SK-N-SH treated with all-trans-retinoic acid at 6 μM for 48 hours (cell line): ENCODE measurements around the gene FCAMR.

ENCODE experiments used
- ATAC-seq: fragments of 200-7000 bp; cut with Tn5 transposase; 3 replicates; pipeline ENCODE4 v1.9.1; 2020; ENCODE audit warnings: mild to moderate bottlenecking, moderate library complexity
- ARNTL ChIP-seq: fragments of 450-650 bp; formaldehyde crosslinking; IDR thresholded peaks from 2 replicates; pipeline ENCODE4 v1.5.0; 2020; ENCODE audit warnings: low read depth, mild to moderate bottlenecking, moderate library complexity, borderline replicate concordance
- BACH2 ChIP-seq: fragments of 250-450 bp; sonication (Bioruptor Pico); IDR thresholded peaks from 2 replicates; pipeline ENCODE4 v1.9.0; 2021; ENCODE audit warnings: mild to moderate bottlenecking, borderline replicate concordance
- CSDC2 ChIP-seq: fragments of 250-450 bp; sonication (Bioruptor Pico); IDR thresholded peaks from 2 replicates; pipeline ENCODE4 v1.5.0; 2020; ENCODE audit warnings: mild to moderate bottlenecking, moderate library complexity
- ESRRG ChIP-seq: fragments of 250-450 bp; sonication (Bioruptor Pico); IDR thresholded peaks from 2 replicates; pipeline ENCODE4 v1.6.1; 2021; ENCODE audit warnings: mild to moderate bottlenecking
- GLIS3 ChIP-seq: fragments of 250-450 bp; sonication (Bioruptor Pico); IDR thresholded peaks from 2 replicates; pipeline ENCODE4 v1.5.0; 2020; ENCODE audit warnings: mild to moderate bottlenecking, moderate library complexity
- ISL1 ChIP-seq: fragments of 250-450 bp; sonication (Bioruptor Pico); IDR thresholded peaks from 2 replicates; pipeline ENCODE4 v2.1.2; 2022; ENCODE audit warnings: mild to moderate bottlenecking, moderate library complexity
- OSR1 ChIP-seq: fragments of 250-450 bp; sonication (Bioruptor Pico); IDR thresholded peaks from 2 replicates; pipeline ENCODE4 v1.8.0; 2022; ENCODE audit warnings: moderate library complexity, mild to moderate bottlenecking, inconsistent platforms
- PPARA ChIP-seq: fragments of 250-450 bp; sonication (Bioruptor Pico); IDR thresholded peaks from 2 replicates; pipeline ENCODE4 v1.5.0; 2020; ENCODE audit warnings: mild to moderate bottlenecking, borderline replicate concordance
- RARB ChIP-seq: fragments of 250-450 bp; sonication (Bioruptor Pico); IDR thresholded peaks from 2 replicates; pipeline ENCODE4 v1.8.0; 2021; ENCODE audit warnings: mild to moderate bottlenecking, moderate library complexity
- SNAI2 ChIP-seq: fragments of 250-450 bp; sonication (Bioruptor Pico); IDR thresholded peaks from 2 replicates; pipeline ENCODE4 v1.5.0; 2020; ENCODE audit warnings: mild to moderate bottlenecking, moderate library complexity
- TCF4 ChIP-seq: fragments of 250-450 bp; sonication (Bioruptor Pico); IDR thresholded peaks from 2 replicates; pipeline ENCODE4 v1.8.0; 2021; ENCODE audit warnings: mild to moderate bottlenecking, moderate library complexity, borderline replicate concordance
- TOX ChIP-seq: fragments of 250-450 bp; sonication (Bioruptor Pico); IDR thresholded peaks from 2 replicates; pipeline ENCODE4 v1.8.0; 2021; ENCODE audit warnings: mild to moderate bottlenecking, moderate library complexity, borderline replicate concordance
- ZC3H10 ChIP-seq: fragments of 250-450 bp; sonication (Bioruptor Pico); IDR thresholded peaks from 2 replicates; pipeline ENCODE4 v1.5.1; 2021; ENCODE audit warnings: mild to moderate bottlenecking, moderate library complexity
- ZFP3 ChIP-seq: fragments of 250-450 bp; sonication (Bioruptor Pico); IDR thresholded peaks from 2 replicates; pipeline ENCODE4 v1.5.0; 2020; ENCODE audit warnings: mild to moderate bottlenecking, moderate library complexity
- ZFP30 ChIP-seq: fragments of 450-650 bp; formaldehyde crosslinking; IDR thresholded peaks from 2 replicates; pipeline ENCODE4 v1.5.0; 2022; ENCODE audit warnings: mild to moderate bottlenecking, moderate library complexity
- ZNF565 ChIP-seq: fragments of 450-650 bp; formaldehyde crosslinking; conservative IDR thresholded peaks from 2 replicates; pipeline ENCODE4 v1.5.0; 2020; ENCODE audit warnings: low read depth, mild to moderate bottlenecking, moderate library complexity
- ZNF70 ChIP-seq: fragments of 450-650 bp; formaldehyde crosslinking; IDR thresholded peaks from 2 replicates; pipeline ENCODE4 v1.5.0; 2020; ENCODE audit warnings: mild to moderate bottlenecking, moderate library complexity
- ZNF8 ChIP-seq: fragments of 450-650 bp; formaldehyde crosslinking; IDR thresholded peaks from 2 replicates; pipeline ENCODE4 v1.5.0; 2020; ENCODE audit warnings: mild to moderate bottlenecking, moderate library complexity
- TF ChIP-seq, protein P1 (sequence below): fragments of 250-450 bp; sonication (Bioruptor Pico); IDR thresholded peaks from 2 replicates; pipeline ENCODE4 v1.5.1; 2021; ENCODE audit warnings: mild to moderate bottlenecking, moderate library complexity
- TF ChIP-seq, protein P2 (sequence below): fragments of 250-450 bp; sonication (Bioruptor Pico); IDR thresholded peaks from 2 replicates; pipeline ENCODE4 v1.5.1; 2020; ENCODE audit warnings: low read depth, mild to moderate bottlenecking, moderate library complexity
- TF ChIP-seq, protein P3 (sequence below): fragments of 250-450 bp; sonication (Bioruptor Pico); IDR thresholded peaks from 2 replicates; pipeline ENCODE4 v1.8.0; 2020; ENCODE audit warnings: mild to moderate bottlenecking, moderate library complexity, borderline replicate concordance
- TF ChIP-seq, protein P4 (sequence below): fragments of 250-450 bp; sonication (Bioruptor Pico); IDR thresholded peaks from 2 replicates; pipeline ENCODE4 v1.8.0; 2021; ENCODE audit warnings: low read depth, mild to moderate bottlenecking, moderate library complexity, borderline replicate concordance
- TF ChIP-seq, protein P5 (sequence below): fragments of 250-450 bp; sonication (Bioruptor Pico); IDR thresholded peaks from 2 replicates; pipeline ENCODE4 v1.5.0; 2020; ENCODE audit warnings: mild to moderate bottlenecking, moderate library complexity

FCAMR gene

DNA sequence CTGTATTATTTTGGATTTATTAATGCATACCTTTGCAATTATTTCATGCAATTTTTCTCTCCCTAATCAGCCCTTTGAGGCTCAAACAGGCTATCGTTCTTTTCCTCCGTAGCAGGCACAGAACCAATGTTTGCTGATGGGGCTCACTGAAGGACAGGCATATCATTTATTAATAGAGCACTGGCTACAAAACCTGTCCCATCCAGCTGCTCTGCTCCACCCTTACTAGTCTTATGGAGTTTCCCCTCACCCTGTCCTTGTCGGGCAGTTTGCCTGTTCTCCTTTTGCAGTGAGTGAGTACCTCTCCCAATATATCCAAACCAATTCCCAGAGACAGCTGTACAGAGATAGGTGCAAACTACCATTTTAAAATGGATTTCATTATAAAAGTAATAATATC, 16.6 kb upstream of the FCAMR start:
- TF ChIP-seq ISL1 (CRISPR knock-in tag) (no peak), CSDC2 (CRISPR knock-in tag) (no peak), ZNF8 (no peak), OSR1 (no peak), RARB (no peak), TOX (no peak), ZC3H10 (CRISPR knock-in tag) (no peak), SNAI2 (CRISPR knock-in tag) (no peak), ARNTL (no peak), ESRRG (CRISPR knock-in tag) (no peak), ZFP30 (CRISPR knock-in tag) (no peak), ZFP3 (CRISPR knock-in tag) (no peak)
- TF ChIP-seq, protein P1, sequence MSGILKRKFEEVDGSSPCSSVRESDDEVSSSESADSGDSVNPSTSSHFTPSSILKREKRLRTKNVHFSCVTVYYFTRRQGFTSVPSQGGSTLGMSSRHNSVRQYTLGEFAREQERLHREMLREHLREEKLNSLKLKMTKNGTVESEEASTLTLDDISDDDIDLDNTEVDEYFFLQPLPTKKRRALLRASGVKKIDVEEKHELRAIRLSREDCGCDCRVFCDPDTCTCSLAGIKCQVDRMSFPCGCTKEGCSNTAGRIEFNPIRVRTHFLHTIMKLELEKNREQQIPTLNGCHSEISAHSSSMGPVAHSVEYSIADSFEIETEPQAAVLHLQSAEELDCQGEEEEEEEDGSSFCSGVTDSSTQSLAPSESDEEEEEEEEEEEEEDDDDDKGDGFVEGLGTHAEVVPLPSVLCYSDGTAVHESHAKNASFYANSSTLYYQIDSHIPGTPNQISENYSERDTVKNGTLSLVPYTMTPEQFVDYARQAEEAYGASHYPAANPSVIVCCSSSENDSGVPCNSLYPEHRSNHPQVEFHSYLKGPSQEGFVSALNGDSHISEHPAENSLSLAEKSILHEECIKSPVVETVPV (CRISPR knock-in tag), result no peak
- ATAC-seq, result no peak

DNA sequence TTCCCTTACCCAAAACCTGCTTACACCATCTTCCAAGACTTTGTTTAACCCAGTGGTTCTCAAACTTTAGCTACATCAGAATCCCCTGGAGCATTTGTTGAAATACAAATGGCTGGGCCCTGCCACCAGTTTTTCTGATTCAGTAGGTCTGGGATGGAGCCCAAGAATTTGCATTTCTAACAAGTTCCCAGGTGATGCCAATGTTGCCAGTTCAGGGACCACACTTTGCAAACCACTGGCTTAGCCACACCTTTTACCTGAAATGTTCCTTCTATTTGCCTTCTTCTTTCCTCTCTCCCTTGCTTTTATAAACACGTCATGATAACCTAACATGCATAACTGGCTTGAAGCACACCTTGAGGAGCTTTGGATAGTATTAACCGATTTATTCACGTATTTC, 16.1 kb upstream of the FCAMR start:
- no peak for ATAC-seq
- TF ChIP-seq SNAI2 (CRISPR knock-in tag) (no peak), ESRRG (CRISPR knock-in tag) (no peak), ISL1 (CRISPR knock-in tag) (no peak), GLIS3 (CRISPR knock-in tag) (no peak), ZC3H10 (CRISPR knock-in tag) (no peak), ZNF565 (CRISPR knock-in tag) (no peak), ZNF70 (CRISPR knock-in tag) (no peak), CSDC2 (CRISPR knock-in tag) (no peak), ZFP30 (CRISPR knock-in tag) (no peak)
- TF ChIP-seq, protein P2, sequence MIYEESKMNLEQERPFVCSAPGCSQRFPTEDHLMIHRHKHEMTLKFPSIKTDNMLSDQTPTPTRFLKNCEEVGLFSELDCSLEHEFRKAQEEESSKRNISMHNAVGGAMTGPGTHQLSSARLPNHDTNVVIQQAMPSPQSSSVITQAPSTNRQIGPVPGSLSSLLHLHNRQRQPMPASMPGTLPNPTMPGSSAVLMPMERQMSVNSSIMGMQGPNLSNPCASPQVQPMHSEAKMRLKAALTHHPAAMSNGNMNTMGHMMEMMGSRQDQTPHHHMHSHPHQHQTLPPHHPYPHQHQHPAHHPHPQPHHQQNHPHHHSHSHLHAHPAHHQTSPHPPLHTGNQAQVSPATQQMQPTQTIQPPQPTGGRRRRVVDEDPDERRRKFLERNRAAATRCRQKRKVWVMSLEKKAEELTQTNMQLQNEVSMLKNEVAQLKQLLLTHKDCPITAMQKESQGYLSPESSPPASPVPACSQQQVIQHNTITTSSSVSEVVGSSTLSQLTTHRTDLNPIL (CRISPR knock-in tag), result no peak
- TF ChIP-seq, protein P1 (CRISPR knock-in tag), result no peak
- TF ChIP-seq, protein P3, sequence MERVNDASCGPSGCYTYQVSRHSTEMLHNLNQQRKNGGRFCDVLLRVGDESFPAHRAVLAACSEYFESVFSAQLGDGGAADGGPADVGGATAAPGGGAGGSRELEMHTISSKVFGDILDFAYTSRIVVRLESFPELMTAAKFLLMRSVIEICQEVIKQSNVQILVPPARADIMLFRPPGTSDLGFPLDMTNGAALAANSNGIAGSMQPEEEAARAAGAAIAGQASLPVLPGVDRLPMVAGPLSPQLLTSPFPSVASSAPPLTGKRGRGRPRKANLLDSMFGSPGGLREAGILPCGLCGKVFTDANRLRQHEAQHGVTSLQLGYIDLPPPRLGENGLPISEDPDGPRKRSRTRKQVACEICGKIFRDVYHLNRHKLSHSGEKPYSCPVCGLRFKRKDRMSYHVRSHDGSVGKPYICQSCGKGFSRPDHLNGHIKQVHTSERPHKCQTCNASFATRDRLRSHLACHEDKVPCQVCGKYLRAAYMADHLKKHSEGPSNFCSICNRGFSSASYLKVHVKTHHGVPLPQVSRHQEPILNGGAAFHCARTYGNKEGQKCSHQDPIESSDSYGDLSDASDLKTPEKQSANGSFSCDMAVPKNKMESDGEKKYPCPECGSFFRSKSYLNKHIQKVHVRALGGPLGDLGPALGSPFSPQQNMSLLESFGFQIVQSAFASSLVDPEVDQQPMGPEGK (CRISPR knock-in tag), result no peak
- TF ChIP-seq, protein P4, sequence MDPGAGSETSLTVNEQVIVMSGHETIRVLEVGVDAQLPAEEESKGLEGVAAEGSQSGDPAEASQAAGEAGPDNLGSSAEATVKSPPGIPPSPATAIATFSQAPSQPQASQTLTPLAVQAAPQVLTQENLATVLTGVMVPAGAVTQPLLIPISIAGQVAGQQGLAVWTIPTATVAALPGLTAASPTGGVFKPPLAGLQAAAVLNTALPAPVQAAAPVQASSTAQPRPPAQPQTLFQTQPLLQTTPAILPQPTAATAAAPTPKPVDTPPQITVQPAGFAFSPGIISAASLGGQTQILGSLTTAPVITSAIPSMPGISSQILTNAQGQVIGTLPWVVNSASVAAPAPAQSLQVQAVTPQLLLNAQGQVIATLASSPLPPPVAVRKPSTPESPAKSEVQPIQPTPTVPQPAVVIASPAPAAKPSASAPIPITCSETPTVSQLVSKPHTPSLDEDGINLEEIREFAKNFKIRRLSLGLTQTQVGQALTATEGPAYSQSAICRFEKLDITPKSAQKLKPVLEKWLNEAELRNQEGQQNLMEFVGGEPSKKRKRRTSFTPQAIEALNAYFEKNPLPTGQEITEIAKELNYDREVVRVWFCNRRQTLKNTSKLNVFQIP (CRISPR knock-in tag), result no peak

DNA sequence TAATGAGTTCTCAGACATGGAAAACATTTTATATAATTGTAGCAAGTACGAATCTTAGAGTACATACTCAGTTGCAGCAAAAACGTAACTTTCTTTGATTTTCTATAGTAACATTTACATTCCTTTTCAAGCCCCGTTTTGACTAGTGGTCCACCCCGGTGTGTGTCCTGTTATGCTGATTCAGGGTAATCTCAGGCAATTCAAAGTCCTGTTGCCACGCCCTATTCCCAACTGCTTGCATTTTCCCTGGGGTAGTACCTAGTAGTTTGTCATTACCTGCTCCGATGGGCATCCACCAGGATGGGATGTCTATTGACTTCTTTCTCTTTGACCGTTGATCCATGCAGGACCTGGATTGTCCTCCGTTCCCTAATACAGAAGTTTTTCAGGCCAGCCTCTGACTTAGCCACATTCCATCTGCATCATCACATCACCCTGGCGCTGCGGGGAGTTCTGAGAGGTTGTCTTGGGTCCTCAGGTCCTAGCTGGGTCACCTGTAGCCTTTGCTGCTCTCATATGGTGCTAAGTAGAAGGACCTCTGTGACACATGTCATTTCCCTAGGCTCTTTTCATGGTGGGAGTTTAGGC, 15.0 kb upstream of the FCAMR start:
- no peak for ATAC-seq
- TF ChIP-seq ZNF8, result no peak
- TF ChIP-seq, protein P2 (CRISPR knock-in tag), result no peak
- TF ChIP-seq OSR1, result no peak
- TF ChIP-seq, protein P5, sequence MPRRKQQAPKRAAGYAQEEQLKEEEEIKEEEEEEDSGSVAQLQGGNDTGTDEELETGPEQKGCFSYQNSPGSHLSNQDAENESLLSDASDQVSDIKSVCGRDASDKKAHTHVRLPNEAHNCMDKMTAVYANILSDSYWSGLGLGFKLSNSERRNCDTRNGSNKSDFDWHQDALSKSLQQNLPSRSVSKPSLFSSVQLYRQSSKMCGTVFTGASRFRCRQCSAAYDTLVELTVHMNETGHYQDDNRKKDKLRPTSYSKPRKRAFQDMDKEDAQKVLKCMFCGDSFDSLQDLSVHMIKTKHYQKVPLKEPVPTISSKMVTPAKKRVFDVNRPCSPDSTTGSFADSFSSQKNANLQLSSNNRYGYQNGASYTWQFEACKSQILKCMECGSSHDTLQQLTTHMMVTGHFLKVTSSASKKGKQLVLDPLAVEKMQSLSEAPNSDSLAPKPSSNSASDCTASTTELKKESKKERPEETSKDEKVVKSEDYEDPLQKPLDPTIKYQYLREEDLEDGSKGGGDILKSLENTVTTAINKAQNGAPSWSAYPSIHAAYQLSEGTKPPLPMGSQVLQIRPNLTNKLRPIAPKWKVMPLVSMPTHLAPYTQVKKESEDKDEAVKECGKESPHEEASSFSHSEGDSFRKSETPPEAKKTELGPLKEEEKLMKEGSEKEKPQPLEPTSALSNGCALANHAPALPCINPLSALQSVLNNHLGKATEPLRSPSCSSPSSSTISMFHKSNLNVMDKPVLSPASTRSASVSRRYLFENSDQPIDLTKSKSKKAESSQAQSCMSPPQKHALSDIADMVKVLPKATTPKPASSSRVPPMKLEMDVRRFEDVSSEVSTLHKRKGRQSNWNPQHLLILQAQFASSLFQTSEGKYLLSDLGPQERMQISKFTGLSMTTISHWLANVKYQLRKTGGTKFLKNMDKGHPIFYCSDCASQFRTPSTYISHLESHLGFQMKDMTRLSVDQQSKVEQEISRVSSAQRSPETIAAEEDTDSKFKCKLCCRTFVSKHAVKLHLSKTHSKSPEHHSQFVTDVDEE (CRISPR knock-in tag), result no peak
- TF ChIP-seq RARB, result no peak
- TF ChIP-seq, protein P4 (CRISPR knock-in tag), result no peak
- no peak for TF ChIP-seq BACH2 (CRISPR knock-in tag)
- no peak for TF ChIP-seq ZFP3 (CRISPR knock-in tag)
- no peak for TF ChIP-seq ISL1 (CRISPR knock-in tag)
- TF ChIP-seq PPARA (CRISPR knock-in tag), result no peak
- no peak for TF ChIP-seq TCF4 (CRISPR knock-in tag)
